DLD1 (cell line): ENCODE measurements around the gene BEAN1.

Source experiments
- in situ Hi-C: cut with HindIII; loops from 2 replicates; pipeline ENCODE4 v1.10.0; 2017; ENCODE audit warnings: low sequenced_read_pairs

The BEAN1 gene

GRCh38 chr16:66418165-66418962 lies 8.7 kb upstream of the BEAN1 start:
- in situ Hi-C loops: no loop called here

GRCh38 chr16:66419527-66419926 lies 7.6 kb upstream of the BEAN1 start:
- in situ Hi-C loops: no loop called here

- in situ Hi-C loops: no loop called here
These were observed 6.7 kb upstream of the BEAN1 start for GRCh38 chr16:66420396-66420795.

GRCh38 chr16:66421891-66422290 lies 5.2 kb upstream of the BEAN1 start:
- in situ Hi-C loops: no loop called here

GRCh38 chr16:66422366-66422765 lies 4.7 kb upstream of the BEAN1 start:
- in situ Hi-C loops: no loop called here

GRCh38 chr16:66423177-66423576 lies 3.9 kb upstream of the BEAN1 start:
- in situ Hi-C loops: no loop called here

GRCh38 chr16:66425651-66426050 lies 1.4 kb upstream of the BEAN1 start:
- in situ Hi-C loops: no loop called here

- in situ Hi-C loops: no loop called here
These were observed 721 bp upstream of the BEAN1 start for GRCh38 chr16:66426112-66427035.

GRCh38 chr16:66427871-66428681 lies 981 bp downstream of the BEAN1 start:
- in situ Hi-C loops: no loop called here

- in situ Hi-C loops: no loop called here
These were observed 1.7 kb downstream of the BEAN1 start for GRCh38 chr16:66428682-66429251.

- in situ Hi-C loops: no loop called here
These were observed 2.3 kb downstream of the BEAN1 start for GRCh38 chr16:66429290-66429962.

- in situ Hi-C loops: no loop called here
These were observed 3.1 kb downstream of the BEAN1 start for GRCh38 chr16:66430214-66430613.

GRCh38 chr16:66431760-66432159 lies 4.7 kb downstream of the BEAN1 start:
- in situ Hi-C loops: no loop called here

GRCh38 chr16:66432429-66432828 lies 5.3 kb downstream of the BEAN1 start:
- in situ Hi-C loops: no loop called here

GRCh38 chr16:66434619-66435430 lies 7.7 kb downstream of the BEAN1 start:
- in situ Hi-C loops: no loop called here

GRCh38 chr16:66435896-66436295 lies 8.8 kb downstream of the BEAN1 start:
- in situ Hi-C loops: no loop called here

- in situ Hi-C loops: no loop called here
These were observed 10.4 kb downstream of the BEAN1 start for GRCh38 chr16:66437391-66437945.

- in situ Hi-C loops: no loop called here
These were observed 11.4 kb downstream of the BEAN1 start for GRCh38 chr16:66438536-66438935.
